Measurements from ENCODE around the gene SERTAD4.

The SERTAD4 gene

DNA sequence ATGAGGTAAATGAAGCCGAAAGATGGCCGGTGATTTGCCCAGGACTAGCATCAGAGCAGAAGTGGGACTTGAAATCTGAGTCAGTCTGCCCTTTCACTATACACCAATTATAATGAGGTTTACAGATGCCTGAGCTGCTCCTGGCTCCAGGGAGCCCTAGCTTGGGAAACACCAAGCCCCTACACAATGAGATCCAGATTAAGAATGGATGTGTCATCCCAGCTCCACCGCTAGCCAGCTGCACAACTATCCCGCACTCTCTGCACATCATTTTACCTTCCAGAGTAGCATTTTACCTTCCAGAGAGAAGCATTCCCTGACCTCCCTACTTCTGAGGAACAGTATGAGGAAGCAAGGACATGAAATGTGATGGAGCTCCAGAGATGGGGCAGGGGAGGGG, 27.0 kb downstream of the SERTAD4 start:
- TF ChIP-seq TEAD4 (IDR thresholded peaks at IDR 0.05) (no peak), RAD21 (IDR thresholded peaks at IDR 0.05; ENCODE audit: low read depth) (no peak), CREB1 (IDR thresholded peaks at IDR 0.05; ENCODE audit: low read depth) (no peak), NFIC (IDR thresholded peaks at IDR 0.05) (no peak), TAF1 (IDR thresholded peaks at IDR 0.05; ENCODE audit: low read depth) (no peak), EP300 (IDR thresholded peaks at IDR 0.05; ENCODE audit: borderline replicate concordance) (no peak)
- TF ChIP-seq, protein P1, sequence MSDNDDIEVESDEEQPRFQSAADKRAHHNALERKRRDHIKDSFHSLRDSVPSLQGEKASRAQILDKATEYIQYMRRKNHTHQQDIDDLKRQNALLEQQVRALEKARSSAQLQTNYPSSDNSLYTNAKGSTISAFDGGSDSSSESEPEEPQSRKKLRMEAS (IDR thresholded peaks at IDR 0.05): no peak
- TF ChIP-seq, protein P2, sequence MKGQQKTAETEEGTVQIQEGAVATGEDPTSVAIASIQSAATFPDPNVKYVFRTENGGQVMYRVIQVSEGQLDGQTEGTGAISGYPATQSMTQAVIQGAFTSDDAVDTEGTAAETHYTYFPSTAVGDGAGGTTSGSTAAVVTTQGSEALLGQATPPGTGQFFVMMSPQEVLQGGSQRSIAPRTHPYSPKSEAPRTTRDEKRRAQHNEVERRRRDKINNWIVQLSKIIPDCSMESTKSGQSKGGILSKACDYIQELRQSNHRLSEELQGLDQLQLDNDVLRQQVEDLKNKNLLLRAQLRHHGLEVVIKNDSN (IDR thresholded peaks at IDR 0.05): no peak
- TF ChIP-seq, protein P3, sequence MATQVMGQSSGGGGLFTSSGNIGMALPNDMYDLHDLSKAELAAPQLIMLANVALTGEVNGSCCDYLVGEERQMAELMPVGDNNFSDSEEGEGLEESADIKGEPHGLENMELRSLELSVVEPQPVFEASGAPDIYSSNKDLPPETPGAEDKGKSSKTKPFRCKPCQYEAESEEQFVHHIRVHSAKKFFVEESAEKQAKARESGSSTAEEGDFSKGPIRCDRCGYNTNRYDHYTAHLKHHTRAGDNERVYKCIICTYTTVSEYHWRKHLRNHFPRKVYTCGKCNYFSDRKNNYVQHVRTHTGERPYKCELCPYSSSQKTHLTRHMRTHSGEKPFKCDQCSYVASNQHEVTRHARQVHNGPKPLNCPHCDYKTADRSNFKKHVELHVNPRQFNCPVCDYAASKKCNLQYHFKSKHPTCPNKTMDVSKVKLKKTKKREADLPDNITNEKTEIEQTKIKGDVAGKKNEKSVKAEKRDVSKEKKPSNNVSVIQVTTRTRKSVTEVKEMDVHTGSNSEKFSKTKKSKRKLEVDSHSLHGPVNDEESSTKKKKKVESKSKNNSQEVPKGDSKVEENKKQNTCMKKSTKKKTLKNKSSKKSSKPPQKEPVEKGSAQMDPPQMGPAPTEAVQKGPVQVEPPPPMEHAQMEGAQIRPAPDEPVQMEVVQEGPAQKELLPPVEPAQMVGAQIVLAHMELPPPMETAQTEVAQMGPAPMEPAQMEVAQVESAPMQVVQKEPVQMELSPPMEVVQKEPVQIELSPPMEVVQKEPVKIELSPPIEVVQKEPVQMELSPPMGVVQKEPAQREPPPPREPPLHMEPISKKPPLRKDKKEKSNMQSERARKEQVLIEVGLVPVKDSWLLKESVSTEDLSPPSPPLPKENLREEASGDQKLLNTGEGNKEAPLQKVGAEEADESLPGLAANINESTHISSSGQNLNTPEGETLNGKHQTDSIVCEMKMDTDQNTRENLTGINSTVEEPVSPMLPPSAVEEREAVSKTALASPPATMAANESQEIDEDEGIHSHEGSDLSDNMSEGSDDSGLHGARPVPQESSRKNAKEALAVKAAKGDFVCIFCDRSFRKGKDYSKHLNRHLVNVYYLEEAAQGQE (IDR thresholded peaks at IDR 0.05; ENCODE audit: low read depth): no peak

DNA sequence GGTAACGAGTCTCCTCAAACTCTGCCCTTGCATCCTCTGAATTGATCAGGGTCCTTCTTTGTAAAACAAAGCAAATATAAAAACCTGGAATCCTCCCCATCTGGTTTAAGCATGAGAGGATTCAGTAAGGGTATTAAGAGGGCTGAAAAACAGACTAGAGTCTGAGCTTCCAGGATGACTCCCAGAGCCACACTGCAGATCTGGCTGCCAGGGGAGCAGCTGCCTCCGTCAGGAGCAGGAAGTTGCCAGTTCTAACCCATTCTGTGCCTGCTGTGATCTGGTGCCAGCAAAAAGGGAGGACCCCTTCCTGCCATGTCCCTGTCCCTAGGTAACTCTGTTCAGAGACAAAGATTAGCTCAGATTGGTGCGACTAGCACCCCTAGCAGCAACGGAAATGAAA, 27.5 kb downstream of the SERTAD4 start:
- TF ChIP-seq EP300 (IDR thresholded peaks at IDR 0.05; ENCODE audit: borderline replicate concordance) (no peak), EGR1 (IDR thresholded peaks at IDR 0.05) (no peak), CREB1 (IDR thresholded peaks at IDR 0.05; ENCODE audit: low read depth) (no peak), RAD21 (IDR thresholded peaks at IDR 0.05; ENCODE audit: low read depth) (no peak), YY1 (IDR thresholded peaks at IDR 0.05; ENCODE audit: low read depth) (no peak), TCF12 (IDR thresholded peaks at IDR 0.05; ENCODE audit: low read depth) (no peak)

DNA sequence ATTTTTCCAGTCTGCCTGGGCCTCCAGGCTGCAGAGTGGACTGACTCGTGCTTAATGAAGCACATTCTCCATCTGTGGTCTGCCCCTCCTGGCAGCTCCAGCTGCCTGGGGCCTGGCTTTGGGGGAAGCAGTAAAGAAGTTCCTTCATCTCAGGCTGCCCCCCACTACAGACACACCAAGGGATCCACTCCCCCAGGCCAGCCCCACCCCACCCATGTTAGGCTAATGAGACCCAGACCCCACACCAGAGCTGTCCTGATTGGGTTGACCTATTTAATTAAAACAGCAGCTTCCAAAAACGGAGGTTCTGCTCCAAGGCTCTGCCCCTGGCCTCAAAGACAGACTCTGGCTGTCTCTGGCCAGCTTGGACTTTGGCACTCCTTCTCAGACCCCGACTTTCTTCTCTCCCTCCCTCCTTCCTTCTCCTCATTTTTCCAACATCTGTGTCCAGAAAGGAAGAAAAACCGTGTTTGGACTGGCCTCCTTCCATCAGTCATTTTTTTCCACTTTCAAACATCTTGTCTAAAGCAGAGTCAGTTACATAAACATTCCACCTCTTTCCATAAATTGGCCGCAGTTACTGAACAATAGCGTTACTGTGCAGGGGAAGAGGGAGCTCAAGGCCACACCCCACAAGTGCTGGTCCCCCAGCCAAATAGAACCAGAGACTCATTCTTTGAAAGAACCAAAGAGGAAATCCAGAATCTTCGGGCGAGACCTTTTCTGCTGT, 29.7 kb downstream of the SERTAD4 start:
- no peak for TF ChIP-seq YY1 (IDR thresholded peaks at IDR 0.05; ENCODE audit: low read depth)

DNA sequence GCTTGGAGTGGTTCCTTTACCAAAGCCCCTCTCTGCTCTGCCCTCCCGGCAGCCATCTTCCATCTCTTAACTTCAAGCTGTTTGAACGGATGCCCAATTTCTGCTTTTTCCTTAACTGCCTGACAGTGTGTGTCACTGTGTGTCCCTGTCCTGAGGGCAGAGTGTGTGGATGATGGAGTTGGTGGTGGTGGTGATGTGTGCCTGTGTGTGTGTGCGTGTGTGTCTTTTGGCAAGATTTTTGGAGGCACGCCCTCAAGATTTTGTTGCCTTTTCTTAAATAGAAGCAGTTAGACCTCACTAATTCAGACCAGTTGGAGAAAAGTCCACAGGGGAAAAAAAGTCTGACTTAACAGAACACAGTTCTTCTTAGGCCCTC, 30.3 kb downstream of the SERTAD4 start:
- TF ChIP-seq, protein P1 (IDR thresholded peaks at IDR 0.05): no peak
- no peak for TF ChIP-seq YY1 (IDR thresholded peaks at IDR 0.05; ENCODE audit: low read depth)
- TF ChIP-seq EP300 (IDR thresholded peaks at IDR 0.05; ENCODE audit: borderline replicate concordance): no peak
- no peak for TF ChIP-seq FOXM1 (IDR thresholded peaks at IDR 0.05; ENCODE audit: borderline replicate concordance, low read depth)
- no peak for TF ChIP-seq CREB1 (IDR thresholded peaks at IDR 0.05; ENCODE audit: low read depth)
- TF ChIP-seq TCF12 (IDR thresholded peaks at IDR 0.05; ENCODE audit: low read depth): no peak
- TF ChIP-seq NFIC (IDR thresholded peaks at IDR 0.05): no peak
- TF ChIP-seq RAD21 (IDR thresholded peaks at IDR 0.05; ENCODE audit: low read depth): no peak
- TF ChIP-seq TAF1 (IDR thresholded peaks at IDR 0.05; ENCODE audit: low read depth): no peak
- TF ChIP-seq TEAD4 (IDR thresholded peaks at IDR 0.05): no peak
- TF ChIP-seq, protein P2 (IDR thresholded peaks at IDR 0.05): no peak
- TF ChIP-seq, protein P3 (IDR thresholded peaks at IDR 0.05; ENCODE audit: low read depth): no peak
- TF ChIP-seq EGR1 (IDR thresholded peaks at IDR 0.05): no peak
- no peak for TF ChIP-seq CEBPB (IDR thresholded peaks at IDR 0.05)

DNA sequence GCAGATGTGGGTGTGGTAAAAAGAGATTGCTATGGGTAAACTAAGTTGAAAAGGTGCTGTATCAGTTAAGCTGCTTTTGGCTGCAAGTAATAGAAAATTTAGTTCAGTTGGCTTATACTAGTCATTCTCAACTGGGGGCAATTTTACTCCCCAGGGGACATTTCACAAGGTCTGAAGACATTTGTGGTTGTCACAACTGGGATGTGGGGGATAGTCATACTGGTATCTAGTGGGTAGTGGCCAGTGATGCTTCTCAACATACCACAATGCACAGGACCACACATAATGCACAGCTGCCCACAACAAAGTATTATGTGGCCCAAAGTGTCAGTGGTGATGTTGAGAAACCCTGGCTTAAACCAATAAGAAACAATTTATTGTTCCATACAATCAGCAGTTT, 31.4 kb downstream of the SERTAD4 start:
- no peak for TF ChIP-seq ZBTB7A (IDR thresholded peaks at IDR 0.05; ENCODE audit: low read depth)
- TF ChIP-seq, protein P3 (IDR thresholded peaks at IDR 0.05; ENCODE audit: low read depth): no peak
- TF ChIP-seq, protein P2 (IDR thresholded peaks at IDR 0.05): no peak
- TF ChIP-seq YY1 (IDR thresholded peaks at IDR 0.05; ENCODE audit: low read depth): no peak
- TF ChIP-seq NFIC (IDR thresholded peaks at IDR 0.05): no peak
- no peak for TF ChIP-seq EP300 (IDR thresholded peaks at IDR 0.05; ENCODE audit: borderline replicate concordance)
- TF ChIP-seq EGR1 (IDR thresholded peaks at IDR 0.05): no peak
- no peak for TF ChIP-seq CREB1 (IDR thresholded peaks at IDR 0.05; ENCODE audit: low read depth)
- TF ChIP-seq, protein P1 (IDR thresholded peaks at IDR 0.05): no peak
- no peak for TF ChIP-seq RAD21 (IDR thresholded peaks at IDR 0.05; ENCODE audit: low read depth)
- no peak for TF ChIP-seq FOXM1 (IDR thresholded peaks at IDR 0.05; ENCODE audit: borderline replicate concordance, low read depth)
- TF ChIP-seq CEBPB (IDR thresholded peaks at IDR 0.05): no peak
- TF ChIP-seq TAF1 (IDR thresholded peaks at IDR 0.05; ENCODE audit: low read depth): no peak
- no peak for TF ChIP-seq TEAD4 (IDR thresholded peaks at IDR 0.05)
- TF ChIP-seq TCF12 (IDR thresholded peaks at IDR 0.05; ENCODE audit: low read depth): no peak
